Measurements from ENCODE around the gene CCDC63.
"Not testable (repeated sequence)": the region's sequence is repeated elsewhere in the genome, so short reads cannot be mapped to it uniquely, and the experiment has no call there.

The CCDC63 gene

GRCh38 chr12:110850762-110851161 lies 4.0 kb downstream of the CCDC63 start:
- H3K36me3 ChIP-seq: no peaks in the 10 kb centered on the region
- H3K4me3 ChIP-seq (ENCODE audit: low read depth, low read length): no peak overlapping the region
- no peaks in the 10 kb centered on the region for H3K9me3 ChIP-seq (ENCODE audit: severe bottlenecking)
- H3K27ac ChIP-seq: no peak overlapping the region
- no peak for TF ChIP-seq CTCF (IDR thresholded peaks at IDR 0.05; ENCODE audit: low read depth, low read length)
- DNase-seq: no peak
- peaks cover 12% of the 10 kb centered on the region for H3K27me3 ChIP-seq (ENCODE audit: insufficient read depth, low read depth, severe bottlenecking)

- Histone ChIP-seq H3K4me3 (ENCODE audit: low read depth, low read length) (no peak overlapping the region), H3K9me3 (ENCODE audit: severe bottlenecking) (no peaks in the 10 kb centered on the region), H3K27ac (no peak overlapping the region), H3K27me3 (ENCODE audit: insufficient read depth, low read depth, severe bottlenecking) (no peaks in the 10 kb centered on the region), H3K36me3 (no peaks in the 10 kb centered on the region)
- DNase-seq: no peak
- TF ChIP-seq CTCF (IDR thresholded peaks at IDR 0.05; ENCODE audit: low read depth, low read length): no peak
Observed at GRCh38 chr12:110853836-110854235, 7.0 kb downstream of the CCDC63 start.

GRCh38 chr12:110856542-110856941 lies 9.8 kb downstream of the CCDC63 start:
- Histone ChIP-seq H3K4me3 (ENCODE audit: low read depth, low read length) (no peak overlapping the region), H3K27ac (no peak overlapping the region), H3K36me3 (no peaks in the 10 kb centered on the region), H3K9me3 (ENCODE audit: severe bottlenecking) (no peaks in the 10 kb centered on the region), H3K27me3 (ENCODE audit: insufficient read depth, low read depth, severe bottlenecking) (no peaks in the 10 kb centered on the region)
- TF ChIP-seq CTCF (IDR thresholded peaks at IDR 0.05; ENCODE audit: low read depth, low read length): no peak
- DNase-seq: no peak

GRCh38 chr12:110857528-110857927 lies 10.7 kb downstream of the CCDC63 start:
- TF ChIP-seq CTCF (IDR thresholded peaks at IDR 0.05; ENCODE audit: low read depth, low read length): no peak
- H3K27me3 ChIP-seq (ENCODE audit: insufficient read depth, low read depth, severe bottlenecking): no peaks in the 10 kb centered on the region
- no peaks in the 10 kb centered on the region for H3K9me3 ChIP-seq (ENCODE audit: severe bottlenecking)
- no peak overlapping the region for H3K27ac ChIP-seq
- no peak for DNase-seq
- H3K36me3 ChIP-seq: no peaks in the 10 kb centered on the region
- H3K4me3 ChIP-seq (ENCODE audit: low read depth, low read length): no peak overlapping the region

GRCh38 chr12:110857954-110858353 lies 11.2 kb downstream of the CCDC63 start:
- not testable (repeated sequence) for DNase-seq; H3K9me3 ChIP-seq (ENCODE audit: severe bottlenecking); H3K36me3 ChIP-seq; H3K4me3 ChIP-seq (ENCODE audit: low read depth, low read length); H3K27ac ChIP-seq; H3K27me3 ChIP-seq (ENCODE audit: insufficient read depth, low read depth, severe bottlenecking)

GRCh38 chr12:110858848-110859247 lies 12.1 kb downstream of the CCDC63 start:
- Histone ChIP-seq H3K4me3 (ENCODE audit: low read depth, low read length) (no peak overlapping the region), H3K36me3 (no peaks in the 10 kb centered on the region), H3K27me3 (ENCODE audit: insufficient read depth, low read depth, severe bottlenecking) (no peaks in the 10 kb centered on the region), H3K9me3 (ENCODE audit: severe bottlenecking) (no peaks in the 10 kb centered on the region), H3K27ac (no peak overlapping the region)
- no peak for DNase-seq
- no peak for TF ChIP-seq CTCF (IDR thresholded peaks at IDR 0.05; ENCODE audit: low read depth, low read length)
